Activated CD4-positive, CD25-positive, alpha-beta regulatory T cell treated with anti-CD3 and anti-CD28 coated beads, Interleukin-2, amount 50 U/mL, for 24 hours (primary cell): ENCODE results near the gene CEBPE.

Experiments used
- ATAC-seq, 2 donors: fragments of 150-1000 bp; cut with Tn5 transposase; one replicate each; pipeline ENCODE4 v1.10.0; 2021; ENCODE audit warnings: mild to moderate bottlenecking in 1 of 2, moderate library complexity in 1 of 2

The CEBPE gene

DNA sequence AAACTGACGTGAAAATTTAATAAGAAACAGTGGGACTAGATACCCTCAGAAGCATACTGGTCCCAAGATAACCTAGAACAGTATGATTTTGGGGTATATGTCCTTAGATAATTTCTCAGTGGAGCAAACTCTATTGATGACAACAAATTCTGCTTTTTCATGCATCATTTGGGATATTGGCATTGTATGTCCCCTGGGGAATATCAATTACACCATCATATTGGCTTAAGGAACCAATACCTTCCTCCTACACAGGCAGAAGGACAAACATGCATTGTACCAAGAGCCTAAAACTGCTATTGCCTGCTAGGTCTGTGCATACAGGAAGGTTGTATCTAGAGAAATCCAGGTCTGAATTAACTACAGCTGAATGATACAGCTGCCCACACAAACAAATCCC lies 44.1 kb downstream of the CEBPE start:
- ATAC-seq, result no peak

DNA sequence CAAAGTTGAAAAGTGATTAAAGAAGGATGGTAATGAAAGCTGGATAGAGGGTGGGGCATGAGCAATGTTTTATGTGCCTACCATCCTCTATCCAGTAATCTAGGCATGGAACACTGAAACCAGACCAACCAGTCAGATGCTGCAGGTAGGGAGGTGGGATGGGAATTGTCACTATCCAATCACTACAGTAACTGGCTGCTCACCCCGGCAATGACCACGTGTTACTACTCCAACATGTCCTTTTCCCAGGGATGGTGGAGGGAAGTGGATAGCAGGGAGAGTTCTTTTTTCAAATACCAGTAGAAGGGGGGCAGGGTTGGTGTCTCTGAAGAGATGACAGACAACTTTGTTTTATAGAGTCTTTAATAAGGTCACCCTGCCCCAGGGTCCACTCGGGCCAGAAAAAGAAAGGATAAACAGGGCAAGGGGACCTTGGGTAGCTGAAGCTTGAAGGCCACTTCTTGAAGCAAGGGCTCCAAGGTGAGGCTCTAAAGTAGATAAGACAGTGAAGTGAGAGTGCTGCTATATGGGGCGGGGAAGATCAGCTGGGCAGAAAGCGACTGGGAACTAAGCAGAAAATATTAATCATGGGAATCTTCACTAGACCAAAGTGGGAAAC lies 47.0 kb downstream of the CEBPE start:
- no peak for ATAC-seq

DNA sequence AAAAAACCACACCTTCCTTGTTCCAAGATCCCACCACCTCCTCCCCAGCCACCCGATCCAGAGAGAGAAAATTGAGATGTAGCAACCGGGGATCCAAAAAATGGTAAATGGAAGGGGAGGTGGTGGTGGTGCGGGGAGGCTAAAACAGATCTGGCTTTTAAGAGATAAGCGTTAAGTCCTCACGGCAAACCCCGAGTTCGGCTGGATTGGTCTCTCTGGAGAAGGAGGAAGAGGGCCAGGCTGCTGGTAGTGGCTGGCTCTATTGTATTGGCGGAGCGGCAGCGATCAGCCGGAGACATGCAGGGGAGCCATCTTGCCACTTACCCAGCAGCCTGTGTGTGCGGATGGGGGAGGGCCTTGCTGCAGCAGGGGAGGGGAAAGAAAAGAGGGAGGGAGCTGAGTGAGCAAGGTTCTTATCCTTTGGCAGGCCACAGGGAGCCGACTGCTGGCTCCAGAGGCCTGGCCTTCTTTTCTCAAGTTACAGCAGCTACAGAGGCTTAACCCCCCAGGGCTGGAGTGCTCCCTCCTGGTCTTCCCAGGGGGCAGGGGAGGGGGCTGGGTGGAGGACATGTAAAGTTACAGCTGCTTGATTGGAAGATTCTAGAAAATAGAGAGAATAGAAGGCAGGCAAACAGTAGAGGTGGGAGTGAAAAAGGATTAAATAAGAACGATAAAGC lies 47.7 kb downstream of the CEBPE start:
- peak; percentile 95 to 97 for ATAC-seq

DNA sequence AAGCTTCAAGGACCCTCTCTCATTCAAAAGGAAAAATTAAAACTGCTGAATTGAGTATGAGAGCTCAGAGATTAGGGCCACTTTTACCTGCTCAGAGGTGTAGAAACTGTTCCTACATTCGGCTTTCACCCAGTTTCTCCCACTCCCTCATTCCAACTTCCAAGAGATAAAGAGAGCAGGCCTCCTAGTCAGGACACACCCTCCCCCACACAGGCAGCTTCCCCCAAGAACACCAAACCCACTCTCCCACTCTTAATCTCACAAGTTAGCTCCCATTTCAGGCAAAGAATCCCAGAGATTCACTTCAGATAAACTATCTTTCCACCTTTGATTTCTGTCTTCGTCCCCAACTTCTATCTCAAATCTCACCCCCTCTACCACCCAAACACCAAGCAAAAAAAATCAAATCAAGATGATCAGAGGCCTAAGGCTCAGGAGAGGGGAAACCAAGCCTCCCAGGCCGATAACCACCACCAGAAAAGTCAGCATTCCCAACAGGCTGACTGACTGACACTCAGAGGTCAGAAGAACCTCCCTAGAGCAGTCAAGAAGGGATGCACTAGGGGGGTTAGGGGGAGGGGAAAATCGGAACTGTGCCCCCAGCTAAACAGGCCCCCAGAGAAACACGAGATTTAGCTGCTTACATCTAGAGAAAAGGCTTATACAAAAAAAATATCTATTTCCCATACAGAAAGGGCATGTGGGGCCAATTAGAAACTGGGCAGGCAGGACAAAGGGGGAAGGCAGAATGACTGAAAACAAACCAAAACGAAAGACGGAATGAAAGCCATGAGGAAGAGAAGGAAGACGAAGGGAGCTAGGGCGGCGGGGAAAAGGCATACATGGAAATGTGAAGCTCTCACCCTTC lies 48.6 kb downstream of the CEBPE start:
- no peak for ATAC-seq

DNA sequence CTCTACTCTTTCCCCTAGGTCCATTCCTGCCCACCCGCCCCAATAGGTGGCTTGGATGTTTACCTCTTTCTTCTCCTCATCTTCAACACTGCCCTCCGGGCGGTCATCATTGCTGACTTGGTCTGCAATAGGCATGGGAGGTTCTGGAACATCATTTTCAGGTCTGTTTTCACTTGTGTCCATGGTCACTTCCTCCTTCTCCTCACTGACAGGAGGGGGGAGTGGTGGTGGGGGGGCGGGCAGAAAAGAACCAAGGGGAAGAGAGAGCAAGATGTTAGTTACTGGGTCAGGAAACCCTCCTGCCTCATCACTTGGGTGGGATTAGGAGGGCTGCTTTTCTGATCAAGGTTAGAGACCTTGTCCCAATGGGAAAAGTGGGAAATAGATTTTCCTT lies 49.6 kb downstream of the CEBPE start:
- ATAC-seq, result no peak

DNA sequence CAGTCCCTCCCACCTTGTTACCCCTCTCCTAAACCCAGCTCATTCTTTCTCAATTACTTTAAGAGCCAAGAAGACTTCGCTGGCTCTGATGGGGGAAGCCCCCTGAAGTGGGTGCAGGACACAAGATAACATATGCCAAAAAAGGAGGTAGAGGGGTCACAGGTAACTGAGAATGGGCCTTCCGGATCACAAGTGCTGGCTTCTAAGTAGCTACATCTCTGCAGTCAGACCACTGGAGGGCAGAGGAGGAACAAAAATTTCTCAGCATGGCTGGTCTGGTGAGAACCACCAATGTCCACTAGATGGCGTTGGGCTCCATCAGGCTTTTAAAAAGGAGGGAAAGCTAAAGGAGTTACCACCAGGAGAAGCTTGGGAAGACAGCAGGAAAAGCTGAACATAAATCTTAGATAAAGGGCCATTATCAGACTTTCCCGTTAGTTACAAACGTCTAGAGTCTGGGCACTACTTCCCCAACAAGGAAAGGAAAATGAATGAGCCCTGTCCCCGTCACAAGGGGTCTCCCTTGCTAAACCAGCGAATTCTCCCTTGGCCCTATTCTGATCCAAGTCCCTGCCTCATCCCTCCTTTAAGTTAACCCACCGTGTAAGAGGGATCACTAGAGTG lies 50.2 kb downstream of the CEBPE start:
- ATAC-seq, result peak; percentile 73 to 80

DNA sequence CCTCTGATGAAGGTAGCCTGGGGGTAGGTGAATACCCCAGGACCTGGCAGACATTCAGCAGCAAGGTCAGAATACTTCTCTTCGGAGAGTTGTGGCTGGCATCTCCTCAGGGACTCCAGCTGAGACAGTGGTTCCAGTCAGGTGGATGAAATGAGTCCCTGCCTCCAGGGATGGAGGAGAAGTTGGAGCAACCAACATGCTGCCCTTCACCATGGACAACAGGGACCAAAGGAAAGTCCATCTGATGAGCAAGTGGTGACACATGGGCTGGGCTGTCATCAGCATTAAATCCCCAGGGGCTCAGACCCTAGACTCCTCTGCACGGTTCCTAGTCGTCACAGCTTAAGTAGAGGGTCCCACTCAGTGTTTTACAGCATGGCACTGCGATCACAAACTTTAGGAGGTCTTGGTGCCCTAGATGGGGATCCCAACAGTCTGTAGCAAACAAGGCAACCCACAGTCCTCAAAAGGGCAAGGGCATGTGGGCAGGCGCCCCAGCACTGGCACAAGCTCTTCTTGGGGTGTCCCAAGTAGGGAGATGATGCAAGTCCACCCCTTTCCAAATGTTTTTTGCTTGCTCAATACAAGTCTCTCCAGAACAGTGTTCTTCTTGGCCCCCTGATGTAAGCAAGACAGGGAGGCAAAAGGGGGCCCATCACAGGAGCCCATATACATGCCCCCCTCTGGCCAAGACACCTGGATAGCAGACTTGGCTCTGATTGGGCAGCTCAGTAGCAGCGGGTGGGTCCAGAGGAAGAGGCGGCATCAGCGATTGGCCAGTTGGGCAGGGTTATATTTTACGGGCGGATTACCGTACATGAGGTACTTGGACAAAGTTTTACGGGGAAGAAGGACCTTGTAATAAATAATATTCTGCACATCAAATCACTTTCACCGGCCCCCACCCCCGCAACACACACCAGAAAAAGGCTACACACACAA lies 50.9 kb downstream of the CEBPE start:
- ATAC-seq, result no peak
